ENCODE results near the gene PTPN14.
A peak's percentile ranks its signal among the peaks of the same experiment; 100 is the strongest.

The PTPN14 gene

DNA sequence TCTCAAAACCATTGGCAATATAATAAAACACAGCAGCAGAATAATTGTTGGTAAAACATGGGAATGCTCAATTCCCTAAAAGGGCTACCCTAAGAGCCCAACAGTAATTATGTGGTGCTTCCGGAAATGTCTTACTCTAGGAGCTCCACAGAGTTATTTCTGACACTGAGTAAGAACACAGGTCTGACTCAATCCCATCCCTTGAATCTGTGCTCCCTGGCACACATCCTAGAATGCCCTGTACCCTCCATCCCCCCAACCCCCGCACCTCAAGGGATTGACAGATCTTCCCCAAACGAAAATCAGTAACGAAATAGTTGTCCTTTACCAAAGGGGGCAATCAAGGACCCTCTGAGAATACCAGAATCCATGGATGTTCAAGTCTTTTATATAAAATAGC, 198.6 kb downstream of the PTPN14 start:
- Mint-ChIP-seq H3K27me3 (peaks cover 7% of the 10 kb centered on the region), H3K4me3 (no peak overlapping the region), H3K4me1 (ENCODE audit: low read depth) (no peaks in the 10 kb centered on the region), H3K36me3 (ENCODE audit: low read depth) (no peaks in the 10 kb centered on the region), H3K9me3 (no peaks in the 10 kb centered on the region), H3K27ac (no peak overlapping the region)

- Mint-ChIP-seq H3K4me1 (ENCODE audit: low read depth) (no peaks in the 10 kb centered on the region), H3K36me3 (ENCODE audit: low read depth) (peaks cover 4% of the 10 kb centered on the region), H3K27me3 (peaks cover under 1% of the 10 kb centered on the region), H3K27ac (no peak overlapping the region), H3K9me3 (no peaks in the 10 kb centered on the region), H3K4me3 (no peak overlapping the region)
Measured at GRCh38 chr1:214351551-214352277, 199.7 kb downstream of the PTPN14 start.

GRCh38 chr1:214349781-214350180, 201.6 kb downstream of the PTPN14 start:
- no peak overlapping the region for H3K4me3 Mint-ChIP-seq
- no peak overlapping the region for H3K27ac Mint-ChIP-seq
- H3K36me3 Mint-ChIP-seq (ENCODE audit: low read depth), result peaks cover 12% of the 10 kb centered on the region
- no peaks in the 10 kb centered on the region for H3K27me3 Mint-ChIP-seq
- no peaks in the 10 kb centered on the region for H3K4me1 Mint-ChIP-seq (ENCODE audit: low read depth)
- H3K9me3 Mint-ChIP-seq, result peaks cover 6% of the 10 kb centered on the region

- peaks cover 12% of the 10 kb centered on the region for H3K9me3 Mint-ChIP-seq
- peaks cover 19% of the 10 kb centered on the region for H3K36me3 Mint-ChIP-seq (ENCODE audit: low read depth)
- no peak overlapping the region for H3K27ac Mint-ChIP-seq
- no peak overlapping the region for H3K4me3 Mint-ChIP-seq
- H3K27me3 Mint-ChIP-seq, result no peaks in the 10 kb centered on the region
- no peaks in the 10 kb centered on the region for H3K4me1 Mint-ChIP-seq (ENCODE audit: low read depth)
Measured at GRCh38 chr1:214349008-214349407, 202.4 kb downstream of the PTPN14 start.

GRCh38 chr1:214344897-214345296, 206.5 kb downstream of the PTPN14 start:
- H3K27me3 Mint-ChIP-seq, result no peaks in the 10 kb centered on the region
- peaks cover 44% of the 10 kb centered on the region for H3K36me3 Mint-ChIP-seq (ENCODE audit: low read depth)
- no peak overlapping the region for H3K4me3 Mint-ChIP-seq
- H3K27ac Mint-ChIP-seq, result no peak overlapping the region
- H3K9me3 Mint-ChIP-seq, result peaks cover 17% of the 10 kb centered on the region
- no peaks in the 10 kb centered on the region for H3K4me1 Mint-ChIP-seq (ENCODE audit: low read depth)

GRCh38 chr1:214342525-214342924, 208.9 kb downstream of the PTPN14 start:
- Mint-ChIP-seq H3K36me3 (ENCODE audit: low read depth) (peaks cover 54% of the 10 kb centered on the region), H3K4me3 (no peak overlapping the region), H3K27ac (no peak overlapping the region), H3K9me3 (peaks cover 17% of the 10 kb centered on the region), H3K4me1 (ENCODE audit: low read depth) (no peaks in the 10 kb centered on the region), H3K27me3 (no peaks in the 10 kb centered on the region)

GRCh38 chr1:214341932-214342331, 209.5 kb downstream of the PTPN14 start:
- H3K27ac Mint-ChIP-seq, result no peak overlapping the region
- no peaks in the 10 kb centered on the region for H3K27me3 Mint-ChIP-seq
- peaks cover 55% of the 10 kb centered on the region for H3K36me3 Mint-ChIP-seq (ENCODE audit: low read depth)
- no peaks in the 10 kb centered on the region for H3K4me1 Mint-ChIP-seq (ENCODE audit: low read depth)
- peaks cover 17% of the 10 kb centered on the region for H3K9me3 Mint-ChIP-seq
- H3K4me3 Mint-ChIP-seq, result no peak overlapping the region

DNA sequence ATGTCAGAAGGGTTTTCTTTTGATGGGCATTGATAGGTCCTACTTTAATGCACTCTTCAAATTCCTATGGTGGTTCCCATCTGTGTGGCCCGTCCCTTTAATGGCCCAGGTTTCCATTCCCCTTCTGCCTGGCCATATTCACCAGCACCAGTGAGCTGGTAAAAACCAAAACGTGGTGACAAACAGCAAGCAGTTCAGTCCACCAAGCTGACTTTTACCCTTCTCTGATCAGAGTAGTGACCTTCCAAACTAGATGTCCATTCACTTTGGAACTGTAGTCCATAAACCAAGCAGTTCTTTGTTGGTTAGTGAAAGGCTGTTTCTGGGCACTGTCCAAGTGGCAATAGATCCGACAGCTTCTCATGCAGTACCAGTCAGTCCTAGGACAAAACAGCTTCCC, 209.9 kb downstream of the PTPN14 start:
- Mint-ChIP-seq H3K9me3 (peaks cover 17% of the 10 kb centered on the region), H3K27me3 (no peaks in the 10 kb centered on the region), H3K4me1 (ENCODE audit: low read depth) (no peaks in the 10 kb centered on the region), H3K36me3 (ENCODE audit: low read depth) (peaks cover 60% of the 10 kb centered on the region), H3K4me3 (no peak overlapping the region), H3K27ac (no peak overlapping the region)

DNA sequence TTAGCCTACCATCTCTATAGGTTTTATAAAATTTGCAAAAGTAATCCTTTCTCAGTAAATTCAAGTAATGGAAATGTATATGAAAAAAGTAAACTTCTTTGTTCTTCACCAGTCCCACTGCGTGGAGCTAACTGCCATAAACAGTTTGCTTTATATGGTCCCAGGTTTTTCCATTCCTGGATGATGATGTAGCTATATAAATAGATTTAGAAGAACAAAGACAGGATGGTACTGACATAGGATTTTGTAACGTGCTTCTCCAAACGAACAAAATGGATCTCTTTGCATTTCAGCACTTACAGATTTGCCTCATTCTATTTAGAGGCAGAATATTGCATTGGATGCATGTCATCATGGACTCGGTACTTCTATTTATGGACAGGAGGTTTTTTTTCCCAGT, 213.2 kb downstream of the PTPN14 start:
- H3K4me1 Mint-ChIP-seq (ENCODE audit: low read depth), result no peaks in the 10 kb centered on the region
- H3K36me3 Mint-ChIP-seq (ENCODE audit: low read depth), result peaks cover 46% of the 10 kb centered on the region
- H3K9me3 Mint-ChIP-seq, result no peaks in the 10 kb centered on the region
- H3K27me3 Mint-ChIP-seq, result no peaks in the 10 kb centered on the region
- no peak overlapping the region for H3K4me3 Mint-ChIP-seq
- no peak overlapping the region for H3K27ac Mint-ChIP-seq

DNA sequence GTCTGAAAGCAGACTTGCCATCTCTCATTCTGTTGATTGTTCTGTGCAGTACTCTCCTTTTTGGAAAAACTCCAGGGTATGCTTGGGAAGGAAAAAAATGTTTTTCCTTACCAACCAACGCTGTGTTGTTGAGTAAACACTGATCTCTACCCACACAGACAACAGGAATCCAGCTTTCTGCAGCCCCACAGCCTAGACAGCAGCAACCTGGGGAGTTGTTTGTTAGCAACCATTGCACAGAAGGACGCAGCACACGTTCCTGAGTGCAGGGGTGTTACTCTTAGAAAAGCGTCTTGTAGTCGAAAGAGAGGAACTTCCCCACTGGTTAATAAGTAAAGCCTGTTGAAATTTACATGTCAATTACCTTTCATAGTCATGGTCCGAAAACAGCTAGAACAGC, 213.9 kb downstream of the PTPN14 start:
- H3K4me3 Mint-ChIP-seq, result no peak overlapping the region
- no peaks in the 10 kb centered on the region for H3K9me3 Mint-ChIP-seq
- H3K27ac Mint-ChIP-seq, result no peak overlapping the region
- no peaks in the 10 kb centered on the region for H3K27me3 Mint-ChIP-seq
- H3K36me3 Mint-ChIP-seq (ENCODE audit: low read depth), result peaks cover 39% of the 10 kb centered on the region
- no peaks in the 10 kb centered on the region for H3K4me1 Mint-ChIP-seq (ENCODE audit: low read depth)

GRCh38 chr1:214337015-214337414, 214.4 kb downstream of the PTPN14 start:
- Mint-ChIP-seq H3K27ac (no peak overlapping the region), H3K4me3 (no peak overlapping the region), H3K36me3 (ENCODE audit: low read depth) (peaks cover 34% of the 10 kb centered on the region), H3K4me1 (ENCODE audit: low read depth) (no peaks in the 10 kb centered on the region), H3K27me3 (no peaks in the 10 kb centered on the region), H3K9me3 (no peaks in the 10 kb centered on the region)

- Mint-ChIP-seq H3K27ac (no peak overlapping the region), H3K36me3 (ENCODE audit: low read depth) (peaks cover 32% of the 10 kb centered on the region), H3K9me3 (no peaks in the 10 kb centered on the region), H3K27me3 (no peaks in the 10 kb centered on the region), H3K4me1 (ENCODE audit: low read depth) (no peaks in the 10 kb centered on the region), H3K4me3 (no peak overlapping the region)
Measured at GRCh38 chr1:214335567-214335966, 215.8 kb downstream of the PTPN14 start.

DNA sequence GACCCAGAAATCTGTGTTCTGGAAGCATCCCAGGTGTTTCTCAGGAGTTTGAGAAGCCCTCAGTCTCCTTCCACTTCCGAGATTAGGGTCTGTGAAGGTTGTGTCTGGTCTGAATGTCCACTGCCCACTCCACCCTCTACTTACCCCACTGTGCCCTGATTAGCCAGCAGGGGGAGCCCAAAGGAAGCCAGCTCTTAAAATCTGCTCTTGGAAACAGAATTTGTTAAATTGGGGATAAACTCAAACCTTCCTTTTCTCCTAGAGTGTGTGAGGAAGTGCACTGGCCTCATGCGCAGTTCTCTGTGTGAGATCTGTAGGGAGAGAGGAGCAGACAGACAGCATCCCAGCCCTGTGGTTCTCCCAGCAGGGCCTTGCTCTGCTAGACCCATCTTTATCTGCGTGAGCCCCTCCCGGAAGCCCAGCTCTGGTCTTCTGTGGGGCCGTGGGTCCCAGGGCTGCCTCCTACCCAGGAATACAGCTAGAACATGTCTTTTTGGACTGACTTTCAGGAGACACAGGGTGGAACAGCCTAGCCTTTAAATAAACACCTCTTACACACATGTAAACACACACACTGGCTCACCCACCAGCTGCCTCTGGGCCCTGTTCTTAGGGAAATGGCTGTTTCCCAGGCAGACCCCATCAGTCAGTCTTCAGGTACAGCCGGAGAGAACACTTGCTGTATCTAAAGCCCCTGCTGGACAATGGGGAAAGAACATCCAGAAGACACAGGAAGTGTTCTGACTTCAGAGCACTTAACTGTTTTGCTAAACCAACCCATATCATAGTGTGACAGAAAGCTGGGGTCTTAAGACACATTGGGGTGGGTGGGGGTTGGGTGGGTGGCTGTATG, 218.2 kb downstream of the PTPN14 start:
- H3K27me3 Mint-ChIP-seq, result no peaks in the 10 kb centered on the region
- H3K36me3 Mint-ChIP-seq (ENCODE audit: low read depth), result peaks cover 31% of the 10 kb centered on the region
- no peaks in the 10 kb centered on the region for H3K4me1 Mint-ChIP-seq (ENCODE audit: low read depth)
- H3K9me3 Mint-ChIP-seq, result no peaks in the 10 kb centered on the region
- H3K4me3 Mint-ChIP-seq, result no peak overlapping the region
- peak overlapping the region; percentile 45 for H3K27ac Mint-ChIP-seq

DNA sequence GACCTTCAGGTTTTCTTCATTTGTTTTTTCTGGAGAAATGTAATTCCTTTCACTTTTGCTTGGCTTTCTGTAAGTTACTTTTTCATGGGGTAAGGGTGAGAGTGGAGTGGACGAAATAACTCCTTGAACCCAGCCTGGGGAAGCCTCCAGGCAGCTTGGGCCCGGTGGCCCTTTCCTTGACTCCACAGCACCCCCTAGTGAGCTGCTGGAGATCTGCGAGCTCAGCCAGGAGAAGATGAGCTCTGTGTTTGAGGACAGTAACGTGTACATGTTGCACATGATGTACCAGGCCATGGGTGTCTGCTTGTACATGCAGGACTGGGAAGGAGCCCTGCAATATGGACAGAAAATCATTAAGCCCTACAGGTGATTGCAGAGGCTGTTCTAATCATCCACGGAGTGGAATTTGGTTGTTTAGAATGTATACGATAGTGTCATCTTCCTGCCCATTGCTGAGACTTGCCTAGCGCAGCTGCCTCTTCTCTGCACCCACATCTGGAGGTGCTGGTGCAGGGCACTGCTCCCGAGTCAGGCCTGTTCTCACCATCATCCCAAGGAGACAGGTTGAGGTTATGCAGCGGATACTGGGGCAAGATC, 219.5 kb downstream of the PTPN14 start:
- H3K36me3 Mint-ChIP-seq (ENCODE audit: low read depth), result peaks cover 20% of the 10 kb centered on the region
- H3K4me1 Mint-ChIP-seq (ENCODE audit: low read depth), result no peaks in the 10 kb centered on the region
- H3K4me3 Mint-ChIP-seq, result no peak overlapping the region
- no peaks in the 10 kb centered on the region for H3K27me3 Mint-ChIP-seq
- H3K9me3 Mint-ChIP-seq, result no peaks in the 10 kb centered on the region
- peak overlapping the region; percentile 50 for H3K27ac Mint-ChIP-seq

DNA sequence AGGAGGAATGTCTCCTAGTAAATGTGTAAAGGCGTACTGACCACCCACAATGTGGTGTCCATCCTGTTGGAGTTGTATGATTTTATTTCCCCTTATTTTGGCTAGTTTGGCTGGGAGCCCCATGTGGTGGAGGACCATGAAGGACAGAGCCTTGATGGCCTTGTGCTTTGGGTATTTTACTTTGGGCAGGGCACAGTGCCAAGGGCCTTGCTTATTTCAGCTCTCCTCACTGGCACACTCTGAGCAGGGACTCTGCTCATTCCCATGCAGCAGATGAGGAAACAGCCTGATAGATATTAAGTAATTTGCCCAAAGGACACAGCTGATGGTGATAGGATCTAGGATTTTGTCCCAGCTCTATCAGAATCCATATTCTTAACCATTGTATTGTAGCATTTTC, 220.2 kb downstream of the PTPN14 start:
- Mint-ChIP-seq H3K9me3 (no peaks in the 10 kb centered on the region), H3K4me1 (ENCODE audit: low read depth) (no peaks in the 10 kb centered on the region), H3K27me3 (no peaks in the 10 kb centered on the region), H3K36me3 (ENCODE audit: low read depth) (peaks cover 16% of the 10 kb centered on the region), H3K27ac (no peak overlapping the region), H3K4me3 (no peak overlapping the region)
